A549 (cell line): Measurements from ENCODE around the gene LYZL6.

ENCODE experiments used
- TF ChIP-seq, protein P1 (sequence below): fragments of 450-650 bp; IDR thresholded peaks from 2 replicates; pipeline ENCODE4 v1.6.1; 2014; ENCODE audit warnings: antibody characterized with exemption
- TF ChIP-seq, protein P2 (sequence below): fragments of >200 bp; sonication (Bioruptor Twin); formaldehyde crosslinking; IDR thresholded peaks from 3 replicates; pipeline ENCODE4 v1.5.1; 2016

DNA sequence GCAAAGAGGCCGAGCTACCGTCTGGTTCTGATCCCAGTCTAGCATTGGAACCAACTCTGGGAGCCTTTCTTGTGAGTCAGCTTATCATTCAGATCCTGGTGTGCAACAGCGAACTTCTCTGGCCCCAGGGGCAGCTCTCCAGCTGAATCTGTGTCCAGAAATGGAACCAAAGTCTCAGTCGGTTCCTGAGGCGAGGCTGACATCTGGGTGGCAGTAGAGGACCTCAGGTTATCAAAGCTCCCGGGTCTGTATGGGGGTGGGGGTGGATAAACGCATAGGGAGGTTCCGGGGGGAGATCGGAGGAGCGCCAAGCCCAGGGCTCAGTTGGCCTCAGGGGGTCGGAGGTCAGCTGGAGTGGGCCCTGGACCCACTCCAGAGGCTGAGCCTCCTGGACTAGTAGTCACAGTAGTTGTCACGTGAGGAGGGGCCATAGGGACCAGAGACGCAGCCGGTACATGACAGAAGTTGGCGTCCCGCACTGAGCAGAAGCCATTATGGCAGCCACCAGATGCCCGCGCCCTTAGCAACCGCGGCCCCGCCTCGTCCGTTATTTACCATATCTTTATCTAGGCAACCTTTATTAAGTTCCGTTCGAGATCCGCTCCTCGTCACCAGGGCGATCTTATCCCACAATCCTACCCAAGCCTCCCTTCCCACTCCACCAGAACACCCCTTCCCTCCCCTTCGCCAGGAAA is 25.8 kb downstream of the LYZL6 start:
- TF ChIP-seq, protein P1, sequence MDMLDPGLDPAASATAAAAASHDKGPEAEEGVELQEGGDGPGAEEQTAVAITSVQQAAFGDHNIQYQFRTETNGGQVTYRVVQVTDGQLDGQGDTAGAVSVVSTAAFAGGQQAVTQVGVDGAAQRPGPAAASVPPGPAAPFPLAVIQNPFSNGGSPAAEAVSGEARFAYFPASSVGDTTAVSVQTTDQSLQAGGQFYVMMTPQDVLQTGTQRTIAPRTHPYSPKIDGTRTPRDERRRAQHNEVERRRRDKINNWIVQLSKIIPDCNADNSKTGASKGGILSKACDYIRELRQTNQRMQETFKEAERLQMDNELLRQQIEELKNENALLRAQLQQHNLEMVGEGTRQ = no peak
- TF ChIP-seq, protein P2, sequence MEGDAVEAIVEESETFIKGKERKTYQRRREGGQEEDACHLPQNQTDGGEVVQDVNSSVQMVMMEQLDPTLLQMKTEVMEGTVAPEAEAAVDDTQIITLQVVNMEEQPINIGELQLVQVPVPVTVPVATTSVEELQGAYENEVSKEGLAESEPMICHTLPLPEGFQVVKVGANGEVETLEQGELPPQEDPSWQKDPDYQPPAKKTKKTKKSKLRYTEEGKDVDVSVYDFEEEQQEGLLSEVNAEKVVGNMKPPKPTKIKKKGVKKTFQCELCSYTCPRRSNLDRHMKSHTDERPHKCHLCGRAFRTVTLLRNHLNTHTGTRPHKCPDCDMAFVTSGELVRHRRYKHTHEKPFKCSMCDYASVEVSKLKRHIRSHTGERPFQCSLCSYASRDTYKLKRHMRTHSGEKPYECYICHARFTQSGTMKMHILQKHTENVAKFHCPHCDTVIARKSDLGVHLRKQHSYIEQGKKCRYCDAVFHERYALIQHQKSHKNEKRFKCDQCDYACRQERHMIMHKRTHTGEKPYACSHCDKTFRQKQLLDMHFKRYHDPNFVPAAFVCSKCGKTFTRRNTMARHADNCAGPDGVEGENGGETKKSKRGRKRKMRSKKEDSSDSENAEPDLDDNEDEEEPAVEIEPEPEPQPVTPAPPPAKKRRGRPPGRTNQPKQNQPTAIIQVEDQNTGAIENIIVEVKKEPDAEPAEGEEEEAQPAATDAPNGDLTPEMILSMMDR = no peak
